A673 (cell line): Measurements from ENCODE around the gene RNF19B. TPM values are rescaled to one million over a fixed set of nuclear protein-coding genes. Genes with fewer than 3 reads are reported as not detected.

Experiments used
- BruUV-seq: library from RNA; stranded (reverse); fragments of 400-500 nt; replicated peaks from 2 replicates; lab custom pipeline; 2021; lab: Mats Ljungman, UMichigan
- CTCF ChIA-PET: fragments of 300-600 bp; sonication (Branson Sonifier 250); formaldehyde crosslinking; loops from one replicate; lab custom pipeline; 2022; ENCODE audit warnings: antibody characterized with exemption; lab: Charles Lee
- POLR2A ChIA-PET: fragments of 300-600 bp; sonication (Branson Sonifier 250); formaldehyde crosslinking; loops from one replicate; lab custom pipeline; 2022; ENCODE audit warnings: antibody characterized with exemption; ENCODE audit not compliant: low non-redundant PET; lab: Charles Lee
- DNase-seq: peaks from one replicate; pipeline ENCODE4 v3.0.0-alpha.2; 2015; ENCODE audit warnings: low spot score
- H3K27ac ChIP-seq: fragments of 200-600 bp; sonication (generic); 2 replicates; pipeline ENCODE4 v1.5.1; 2016; ENCODE audit warnings: mixed run types, low read depth, mild to moderate bottlenecking, mixed read lengths, antibody characterized with exemption, low read length; ENCODE audit not compliant: poor library complexity, severe bottlenecking
- H3K27me3 ChIP-seq: fragments of 200-600 bp; sonication (generic); replicated peaks from 2 replicates; pipeline ENCODE4 v1.6.1; 2017; ENCODE audit warnings: mixed run types, low read depth, mild to moderate bottlenecking, mixed read lengths, antibody characterized with exemption, low read length; ENCODE audit not compliant: insufficient read depth, poor library complexity
- H3K36me3 ChIP-seq: fragments of 200-600 bp; sonication (generic); 2 replicates; pipeline ENCODE4 v1.6.1; 2016; ENCODE audit warnings: mixed run types, mild to moderate bottlenecking, mixed read lengths, antibody characterized with exemption, low read length; ENCODE audit not compliant: insufficient read depth, poor library complexity, severe bottlenecking
- H3K4me1 ChIP-seq: fragments of 200-600 bp; sonication (generic); 2 replicates; pipeline ENCODE4 v1.6.1; 2017; ENCODE audit warnings: mixed run types, mild to moderate bottlenecking, mixed read lengths, antibody characterized with exemption, low read length; ENCODE audit not compliant: insufficient read depth, poor library complexity, severe bottlenecking
- H3K4me3 ChIP-seq: fragments of 200-600 bp; sonication (generic); 2 replicates; pipeline ENCODE4 v1.5.1; 2016; ENCODE audit warnings: low read depth, mixed run types, mild to moderate bottlenecking, mixed read lengths, low read length; ENCODE audit not compliant: poor library complexity, severe bottlenecking
- H3K9me3 ChIP-seq: fragments of 200-600 bp; sonication (generic); 2 replicates; pipeline ENCODE4 v1.6.1; 2016; ENCODE audit warnings: mixed run types, low read depth, mild to moderate bottlenecking, mixed read lengths, antibody characterized with exemption, low read length; ENCODE audit not compliant: poor library complexity, severe bottlenecking
- EZH2 ChIP-seq: fragments of 200-600 bp; sonication (generic); IDR thresholded peaks from 2 replicates; pipeline ENCODE4 v1.6.1; 2017; ENCODE audit warnings: borderline replicate concordance, low read depth, mild to moderate bottlenecking, mixed read lengths, antibody characterized with exemption, low read length; ENCODE audit not compliant: poor library complexity, severe bottlenecking
- intact Hi-C: fragments of 100-400 bp; cut with micrococcal nuclease; formaldehyde crosslinking; loops from one replicate; pipeline ENCODE4 v1.10.0; 2022; ENCODE audit not compliant: unreplicated experiment
- total RNA-seq: library from RNA; stranded (reverse); gene quantifications from 2 replicates; pipeline ENCODE4 v1.2.3, GENCODE V29; 2021
- TF ChIP-seq, protein P1 (sequence below): fragments of 300-800, 200-600 bp; sonication (generic); conservative IDR thresholded peaks from 2 replicates; pipeline ENCODE4 v1.5.1; 2017; ENCODE audit warnings: low read depth, mild to moderate bottlenecking, antibody characterized with exemption, low read length, moderate library complexity, mixed read lengths

The RNF19B gene
- total RNA-seq, 1 experiment from 2014 or later = 14.3 TPM

- Histone ChIP-seq H3K4me3 (no peak overlapping the region), H3K27ac (no peak overlapping the region), H3K4me1 (peaks cover 22% of the 10 kb centered on the region), H3K9me3 (no peaks in the 10 kb centered on the region), H3K27me3 (no peaks in the 10 kb centered on the region), H3K36me3 (no peaks in the 10 kb centered on the region)
- DNase-seq = no peak
- CTCF ChIA-PET = no interaction called here
- no peak for TF ChIP-seq EZH2
- TF ChIP-seq, protein P1, sequence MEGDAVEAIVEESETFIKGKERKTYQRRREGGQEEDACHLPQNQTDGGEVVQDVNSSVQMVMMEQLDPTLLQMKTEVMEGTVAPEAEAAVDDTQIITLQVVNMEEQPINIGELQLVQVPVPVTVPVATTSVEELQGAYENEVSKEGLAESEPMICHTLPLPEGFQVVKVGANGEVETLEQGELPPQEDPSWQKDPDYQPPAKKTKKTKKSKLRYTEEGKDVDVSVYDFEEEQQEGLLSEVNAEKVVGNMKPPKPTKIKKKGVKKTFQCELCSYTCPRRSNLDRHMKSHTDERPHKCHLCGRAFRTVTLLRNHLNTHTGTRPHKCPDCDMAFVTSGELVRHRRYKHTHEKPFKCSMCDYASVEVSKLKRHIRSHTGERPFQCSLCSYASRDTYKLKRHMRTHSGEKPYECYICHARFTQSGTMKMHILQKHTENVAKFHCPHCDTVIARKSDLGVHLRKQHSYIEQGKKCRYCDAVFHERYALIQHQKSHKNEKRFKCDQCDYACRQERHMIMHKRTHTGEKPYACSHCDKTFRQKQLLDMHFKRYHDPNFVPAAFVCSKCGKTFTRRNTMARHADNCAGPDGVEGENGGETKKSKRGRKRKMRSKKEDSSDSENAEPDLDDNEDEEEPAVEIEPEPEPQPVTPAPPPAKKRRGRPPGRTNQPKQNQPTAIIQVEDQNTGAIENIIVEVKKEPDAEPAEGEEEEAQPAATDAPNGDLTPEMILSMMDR = no peak
- BruUV-seq = no TSS peak
- intact Hi-C loops = no loop called here
- POLR2A ChIA-PET = no interaction called here
Measured at GRCh38 chr1:32896451-32896850, 68.2 kb downstream of the RNF19B start.

DNA sequence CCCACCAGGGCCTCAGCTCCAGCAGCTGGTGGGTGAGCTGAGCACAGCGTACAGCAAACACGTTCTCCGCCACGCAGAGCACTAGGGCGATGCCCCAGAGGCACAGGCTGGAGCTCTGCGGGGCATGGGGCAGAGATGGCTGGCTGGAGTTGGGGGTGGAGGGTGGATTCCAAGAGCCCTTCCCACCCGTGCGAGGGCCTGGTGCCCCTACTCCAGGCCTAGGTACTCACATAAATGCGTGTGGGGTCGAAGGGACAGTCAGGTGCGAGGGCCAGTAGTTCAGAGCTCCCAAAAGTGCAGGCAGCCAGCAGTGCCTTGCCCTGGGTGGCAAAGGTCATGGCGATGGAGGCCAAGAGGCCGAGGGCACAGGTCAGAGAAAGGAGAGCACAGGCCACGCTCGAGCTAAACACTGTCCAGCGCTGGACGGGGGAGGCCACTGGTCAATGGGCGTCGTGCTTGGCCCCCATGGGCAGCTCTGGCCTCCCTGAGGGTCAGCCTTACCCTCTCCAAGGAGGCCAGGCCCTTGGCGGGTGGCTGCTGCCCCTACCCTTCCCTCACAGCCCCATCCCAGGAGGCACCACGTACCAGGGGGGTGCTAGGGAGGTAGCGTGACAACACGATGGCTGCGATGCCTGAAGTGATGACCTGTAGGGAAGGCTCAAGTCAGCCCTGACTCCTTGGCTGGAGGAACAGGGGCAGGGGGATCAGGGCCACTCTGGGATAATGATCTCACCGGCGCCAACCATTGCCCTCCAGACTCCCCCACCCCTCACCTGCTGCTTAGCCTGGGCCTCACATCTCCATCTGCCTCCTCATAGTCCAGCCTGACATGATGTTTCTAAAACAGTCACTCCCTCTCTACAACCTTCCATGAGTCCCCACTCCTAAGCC is 69.0 kb downstream of the RNF19B start:
- H3K9me3 ChIP-seq = no peaks in the 10 kb centered on the region

DNA sequence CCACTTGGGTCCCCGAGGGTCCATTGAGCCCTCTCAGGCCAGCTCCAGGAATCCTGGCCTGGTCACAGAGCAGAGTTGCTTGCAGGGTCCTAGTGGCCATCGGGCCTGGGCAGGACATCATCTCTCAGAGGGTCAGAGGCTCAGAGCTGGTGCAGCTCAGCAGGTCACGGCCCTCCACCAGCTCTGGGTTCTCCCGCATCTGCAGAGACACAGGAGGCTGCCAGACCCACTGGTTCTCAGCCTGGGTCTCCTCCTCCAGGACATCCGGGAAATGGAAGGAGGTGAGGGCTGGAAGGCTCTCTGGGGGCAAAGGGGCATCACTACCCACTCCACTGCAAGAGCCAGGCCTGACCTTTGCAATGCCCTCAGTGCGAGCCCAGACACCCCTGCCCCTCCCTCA is 69.9 kb downstream of the RNF19B start:
- intact Hi-C loops = no loop called here
- Histone ChIP-seq H3K4me1 (peaks cover 14% of the 10 kb centered on the region), H3K27ac (no peak overlapping the region), H3K9me3 (no peaks in the 10 kb centered on the region), H3K27me3 (no peaks in the 10 kb centered on the region), H3K36me3 (no peaks in the 10 kb centered on the region), H3K4me3 (no peak overlapping the region)
- CTCF ChIA-PET = interaction anchor here (0.6 kb wide), 1 partner anchor 355 kb away, joined by 4 read pairs; the partner anchor contains the start of gene ZBTB8A
- TF ChIP-seq, protein P1 = no peak
- no peak for TF ChIP-seq EZH2
- POLR2A ChIA-PET = no interaction called here
- DNase-seq = no peak
- no TSS peak for BruUV-seq

More for the DNA sequence above, 69.0 kb downstream of the RNF19B start:
- H3K4me3 ChIP-seq = no peak overlapping the region
- BruUV-seq = no TSS peak
- ChIA-PET POLR2A (no interaction called here), CTCF (no interaction called here)
- no peak overlapping the region for H3K27ac ChIP-seq
- intact Hi-C loops = no loop called here
- no peaks in the 10 kb centered on the region for H3K27me3 ChIP-seq
- H3K36me3 ChIP-seq = no peaks in the 10 kb centered on the region
- DNase-seq = no peak
- no peak for TF ChIP-seq EZH2
- TF ChIP-seq, protein P1 = no peak
- H3K4me1 ChIP-seq = peaks cover 17% of the 10 kb centered on the region
